ENCODE results near the gene ZNF708.
A peak's percentile ranks its signal among the peaks of the same experiment; 100 is the strongest.

The ZNF708 gene

GRCh38 chr19:21256722-21257121 lies 72.5 kb downstream of the ZNF708 start:
- DNase-seq (ENCODE audit: low read depth) = peak; percentile 4
- TF ChIP-seq CTCF (conservative IDR thresholded peaks at IDR 0.05; ENCODE audit: low read length) = no peak
- no peak overlapping the region for H3K4me3 ChIP-seq (ENCODE audit: low read length)

Data from AG10803 (cell line).